ENCODE data around the gene HECTD4.
"Not testable (repeated sequence)": the region's sequence is repeated elsewhere in the genome, so short reads cannot be mapped to it uniquely, and the experiment has no call there.

- TF ChIP-seq CTCF (IDR thresholded peaks at IDR 0.05 in 8 of 11, conservative IDR thresholded peaks at IDR 0.05 in 3 of 11); POLR2A (IDR thresholded peaks at IDR 0.05): not testable (repeated sequence)
Observed at GRCh38 chr12:112348926-112349325, 33.3 kb downstream of the HECTD4 start.
